Stimulated activated CD4-positive, alpha-beta T cell treated with anti-CD3 and anti-CD28 coated beads, TNF-alpha, amount 100 ng/mL, for 24 hours (primary cell): Measurements from ENCODE around the gene CACHD1.

Source experiments
- DNase-seq, 3 experiments: peaks; one replicate each; pipeline ENCODE4 v3.0.0-alpha.2; 2020; ENCODE audit warnings: low read depth in 3 of 3

Gene CACHD1

GRCh38 chr1:64549464-64550239 is 79.7 kb downstream of the CACHD1 start:
- no peak for DNase-seq

GRCh38 chr1:64550510-64550909 is 80.6 kb downstream of the CACHD1 start:
- no peak for DNase-seq

GRCh38 chr1:64550946-64551605 is 81.1 kb downstream of the CACHD1 start:
- DNase-seq, result no peak

GRCh38 chr1:64553285-64553684 is 83.4 kb downstream of the CACHD1 start:
- no peak for DNase-seq

GRCh38 chr1:64555947-64556346 is 86.0 kb downstream of the CACHD1 start:
- DNase-seq, result no peak

GRCh38 chr1:64561993-64562392 is 92.1 kb downstream of the CACHD1 start:
- no peak for DNase-seq

GRCh38 chr1:64563958-64564565 is 94.1 kb downstream of the CACHD1 start:
- DNase-seq, result no peak

GRCh38 chr1:64564891-64565290 is 95.0 kb downstream of the CACHD1 start:
- DNase-seq, result no peak

GRCh38 chr1:64567426-64568170 is 97.7 kb downstream of the CACHD1 start:
- DNase-seq, result no peak

- DNase-seq, result no peak
These were observed 98.2 kb downstream of the CACHD1 start for GRCh38 chr1:64568171-64568450.

- no peak for DNase-seq
These were observed 99.5 kb downstream of the CACHD1 start for GRCh38 chr1:64569411-64569810.

- no peak for DNase-seq
These were observed 100.4 kb downstream of the CACHD1 start for GRCh38 chr1:64570267-64570855.

- DNase-seq, result no peak
These were observed 102.4 kb downstream of the CACHD1 start for GRCh38 chr1:64572222-64572900.

- no peak for DNase-seq
These were observed 104.4 kb downstream of the CACHD1 start for GRCh38 chr1:64574301-64574700.

- no peak for DNase-seq
These were observed 106.2 kb downstream of the CACHD1 start for GRCh38 chr1:64575881-64576676.

- no peak for DNase-seq
These were observed 108.5 kb downstream of the CACHD1 start for GRCh38 chr1:64578270-64578973.

- no peak for DNase-seq
These were observed 109.8 kb downstream of the CACHD1 start for GRCh38 chr1:64579767-64580166.

GRCh38 chr1:64581135-64581842 is 111.4 kb downstream of the CACHD1 start:
- no peak for DNase-seq

GRCh38 chr1:64581843-64582185 is 111.9 kb downstream of the CACHD1 start:
- no peak for DNase-seq

GRCh38 chr1:64584479-64584878 is 114.5 kb downstream of the CACHD1 start:
- no peak for DNase-seq
